ENCODE data around the gene GRPEL1. TPM values are rescaled to one million over a fixed set of nuclear protein-coding genes. Genes with fewer than 3 reads are reported as not detected.

Gene GRPEL1
- total and polyA plus RNA-seq, 8 donors: 20.1 to 33.9 (median 28.5) TPM

DNA sequence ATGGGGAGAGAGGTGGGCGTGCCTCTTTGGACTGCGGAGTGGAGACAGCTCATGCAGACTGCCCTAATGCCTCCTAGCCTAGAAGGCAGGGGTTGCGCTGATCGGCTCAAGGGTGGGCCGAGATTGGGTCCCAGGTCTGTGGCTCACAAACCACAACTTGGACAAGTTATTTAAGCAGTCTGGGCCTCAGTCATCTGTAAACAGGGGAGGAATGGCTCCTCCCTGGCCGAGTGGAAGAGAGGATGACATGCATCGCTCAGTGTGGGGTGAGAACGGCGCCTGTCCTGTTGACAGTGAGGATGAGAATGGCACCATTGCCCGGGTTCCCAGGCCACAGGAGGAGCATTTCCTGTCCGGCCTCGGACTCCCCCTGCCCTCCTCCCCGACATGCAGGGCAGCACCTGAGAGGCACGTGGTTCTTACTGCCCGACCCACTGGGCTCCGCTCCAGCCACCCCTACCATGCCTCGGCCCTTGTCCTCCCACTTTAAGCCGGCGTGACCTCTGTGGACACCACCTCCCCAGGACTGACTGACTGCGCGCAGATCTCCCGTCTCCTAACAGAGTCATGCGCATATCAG is 40.3 kb upstream of the GRPEL1 start:
- Histone ChIP-seq H3K36me3 (no peaks in the 10 kb centered on the region), H3K4me3 (no peak overlapping the region), H3K4me1 (peaks cover 0 to 7% of the 10 kb centered on the region in 2 donors), H3K27me3 (no peaks in the 10 kb centered on the region), H3K9me3 (no peaks in the 10 kb centered on the region), H3K27ac (no peak overlapping the region)
- DNase-seq (no peak), ATAC-seq (no peak)
- TF ChIP-seq, protein P1, sequence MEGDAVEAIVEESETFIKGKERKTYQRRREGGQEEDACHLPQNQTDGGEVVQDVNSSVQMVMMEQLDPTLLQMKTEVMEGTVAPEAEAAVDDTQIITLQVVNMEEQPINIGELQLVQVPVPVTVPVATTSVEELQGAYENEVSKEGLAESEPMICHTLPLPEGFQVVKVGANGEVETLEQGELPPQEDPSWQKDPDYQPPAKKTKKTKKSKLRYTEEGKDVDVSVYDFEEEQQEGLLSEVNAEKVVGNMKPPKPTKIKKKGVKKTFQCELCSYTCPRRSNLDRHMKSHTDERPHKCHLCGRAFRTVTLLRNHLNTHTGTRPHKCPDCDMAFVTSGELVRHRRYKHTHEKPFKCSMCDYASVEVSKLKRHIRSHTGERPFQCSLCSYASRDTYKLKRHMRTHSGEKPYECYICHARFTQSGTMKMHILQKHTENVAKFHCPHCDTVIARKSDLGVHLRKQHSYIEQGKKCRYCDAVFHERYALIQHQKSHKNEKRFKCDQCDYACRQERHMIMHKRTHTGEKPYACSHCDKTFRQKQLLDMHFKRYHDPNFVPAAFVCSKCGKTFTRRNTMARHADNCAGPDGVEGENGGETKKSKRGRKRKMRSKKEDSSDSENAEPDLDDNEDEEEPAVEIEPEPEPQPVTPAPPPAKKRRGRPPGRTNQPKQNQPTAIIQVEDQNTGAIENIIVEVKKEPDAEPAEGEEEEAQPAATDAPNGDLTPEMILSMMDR (IDR thresholded peaks at IDR 0.05): no peak
- intact Hi-C loops (cut with DNase I): no loop called here

DNA sequence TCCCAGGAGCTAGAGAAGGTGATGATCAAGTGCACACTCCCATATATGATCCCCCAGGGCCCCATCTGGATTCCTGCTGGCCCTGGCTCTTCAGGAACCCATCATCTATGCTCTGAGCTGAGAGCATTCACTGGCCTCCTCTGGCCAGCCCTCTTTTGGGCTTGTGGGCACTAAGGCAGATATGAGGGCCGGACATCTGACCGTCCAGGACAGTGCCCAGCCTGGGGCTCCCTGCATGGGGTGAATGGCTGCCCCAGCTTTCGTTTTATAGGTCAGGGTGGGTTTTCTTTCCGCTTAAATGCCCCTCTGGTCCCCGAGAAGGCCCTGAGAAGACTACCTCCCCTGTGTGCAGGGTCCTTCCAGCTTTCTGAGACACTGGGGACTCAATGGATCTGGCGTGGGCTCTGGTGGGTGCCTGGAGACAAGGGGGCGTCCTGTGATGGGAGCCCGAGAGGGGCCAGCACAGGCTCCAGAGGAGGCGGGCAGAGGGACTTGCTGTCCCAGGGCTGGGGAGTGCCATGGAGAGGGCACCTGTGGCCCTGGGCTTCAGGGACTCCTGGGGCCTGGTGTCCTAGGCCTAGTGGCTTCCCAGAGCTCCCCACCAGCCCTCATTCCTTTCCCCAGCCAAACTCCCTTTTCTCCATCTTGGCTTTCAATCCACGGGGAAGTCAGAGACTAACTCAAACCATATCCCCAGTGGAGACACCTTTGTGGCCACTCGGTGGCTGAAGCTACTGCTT is 39.5 kb upstream of the GRPEL1 start:
- DNase-seq: no peak

DNA sequence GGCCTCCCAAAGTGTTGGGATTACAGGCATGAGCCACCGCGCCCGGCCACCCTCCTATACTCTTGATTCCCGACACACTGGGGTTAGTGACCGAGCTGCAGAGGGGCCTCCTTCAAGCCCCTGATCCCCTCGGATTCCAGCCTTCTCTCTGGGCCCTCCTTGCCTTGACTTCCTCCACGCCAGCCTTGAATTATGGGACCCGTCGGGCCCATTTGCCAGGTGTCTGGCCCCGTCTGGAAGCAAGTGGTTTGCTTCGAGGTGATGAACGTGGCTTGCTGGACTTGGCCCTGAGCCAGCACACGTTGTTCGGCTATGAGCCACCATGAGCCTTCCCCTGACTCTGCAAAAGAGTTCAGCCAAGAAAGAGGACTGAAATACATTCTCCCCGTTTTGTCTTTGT is 37.4 kb upstream of the GRPEL1 start:
- intact Hi-C loops (cut with DNase I): no loop called here
- H3K4me1 ChIP-seq: peaks cover 3 to 20% of the 10 kb centered on the region in 2 donors
- TF ChIP-seq, protein P1 (IDR thresholded peaks at IDR 0.05): no peak
- DNase-seq (no peak), ATAC-seq (no peak)
- no peak overlapping the region for H3K4me3 ChIP-seq
- no peaks in the 10 kb centered on the region for H3K27me3 ChIP-seq
- no peaks in the 10 kb centered on the region for H3K36me3 ChIP-seq
- no peaks in the 10 kb centered on the region for H3K9me3 ChIP-seq
- no peak overlapping the region for H3K27ac ChIP-seq

More for the DNA sequence above, 39.5 kb upstream of the GRPEL1 start:
- H3K4me1 ChIP-seq: peaks cover 0 to 13% of the 10 kb centered on the region in 2 donors
- H3K27me3 ChIP-seq: no peaks in the 10 kb centered on the region
- H3K27ac ChIP-seq: no peak overlapping the region
- no peaks in the 10 kb centered on the region for H3K36me3 ChIP-seq
- intact Hi-C loops (cut with DNase I): no loop called here
- no peak for ATAC-seq
- TF ChIP-seq, protein P1 (IDR thresholded peaks at IDR 0.05): no peak
- no peak overlapping the region for H3K4me3 ChIP-seq
- no peaks in the 10 kb centered on the region for H3K9me3 ChIP-seq

DNA sequence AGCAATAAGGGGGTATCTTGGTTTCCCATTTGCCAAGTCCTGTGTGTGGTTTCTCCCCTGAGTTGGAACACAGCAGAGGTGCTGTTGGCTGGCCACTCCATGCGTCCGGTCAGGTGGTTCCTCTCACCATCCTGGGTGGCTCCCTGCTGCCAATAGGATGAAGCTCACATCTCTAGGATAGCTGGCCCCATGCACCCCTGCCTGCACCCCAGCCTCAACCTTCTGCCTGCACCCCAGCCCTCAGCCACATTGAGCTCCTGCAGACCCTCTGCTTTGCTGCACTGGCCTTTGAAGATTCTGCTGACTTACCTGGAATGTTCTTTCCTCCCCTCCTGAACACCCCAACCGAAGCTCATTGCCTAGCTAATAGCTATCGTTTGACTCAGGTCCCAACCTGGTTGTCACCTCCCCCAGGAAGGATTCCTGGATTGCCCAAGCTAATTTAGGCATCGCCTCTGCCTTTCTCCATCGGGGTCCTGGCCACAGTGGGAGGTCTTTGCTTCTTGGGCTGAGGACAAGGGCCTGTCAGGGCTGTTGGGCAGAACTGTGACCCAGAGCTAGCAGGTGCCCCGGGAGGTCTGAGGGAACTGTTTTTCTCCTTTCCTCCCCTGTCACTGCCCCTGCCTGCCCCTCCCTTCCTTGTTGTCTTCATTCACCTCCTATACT is 36.6 kb upstream of the GRPEL1 start:
- Histone ChIP-seq H3K27ac (no peak overlapping the region), H3K4me3 (no peak overlapping the region), H3K36me3 (no peaks in the 10 kb centered on the region), H3K9me3 (no peaks in the 10 kb centered on the region), H3K27me3 (no peaks in the 10 kb centered on the region), H3K4me1 (peaks cover 3 to 20% of the 10 kb centered on the region in 2 donors)
- TF ChIP-seq, protein P1 (IDR thresholded peaks at IDR 0.05): no peak
- intact Hi-C loops (cut with DNase I): no loop called here
- DNase-seq: no peak
- no peak for ATAC-seq
